HK-2 (cell line): ENCODE data around the gene ASXL2.

Source experiments
- DNase-seq: peaks from one replicate; pipeline ENCODE4 v3.0.0-alpha.2; 2018; ENCODE audit not compliant: unreplicated experiment

The ASXL2 gene

DNA sequence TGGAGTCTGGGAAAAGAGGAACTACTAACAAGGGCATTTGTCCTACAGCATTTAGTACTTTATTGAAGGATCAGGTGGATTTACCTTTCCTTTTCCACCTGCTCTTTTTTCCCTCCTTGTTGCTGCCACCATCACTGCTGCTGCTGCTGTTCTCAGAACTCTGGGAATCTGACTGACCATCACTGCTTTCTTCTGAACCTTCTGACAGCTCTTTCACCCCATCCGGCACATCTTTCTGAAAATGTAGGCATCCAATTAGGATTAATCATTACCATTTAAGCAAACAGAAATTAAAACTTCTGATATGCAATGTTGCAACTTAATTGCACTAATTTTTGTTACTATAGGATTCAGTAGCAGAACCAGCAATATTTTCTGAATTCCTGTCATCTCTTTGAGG lies 79.0 kb downstream of the ASXL2 start:
- DNase-seq: no peak

DNA sequence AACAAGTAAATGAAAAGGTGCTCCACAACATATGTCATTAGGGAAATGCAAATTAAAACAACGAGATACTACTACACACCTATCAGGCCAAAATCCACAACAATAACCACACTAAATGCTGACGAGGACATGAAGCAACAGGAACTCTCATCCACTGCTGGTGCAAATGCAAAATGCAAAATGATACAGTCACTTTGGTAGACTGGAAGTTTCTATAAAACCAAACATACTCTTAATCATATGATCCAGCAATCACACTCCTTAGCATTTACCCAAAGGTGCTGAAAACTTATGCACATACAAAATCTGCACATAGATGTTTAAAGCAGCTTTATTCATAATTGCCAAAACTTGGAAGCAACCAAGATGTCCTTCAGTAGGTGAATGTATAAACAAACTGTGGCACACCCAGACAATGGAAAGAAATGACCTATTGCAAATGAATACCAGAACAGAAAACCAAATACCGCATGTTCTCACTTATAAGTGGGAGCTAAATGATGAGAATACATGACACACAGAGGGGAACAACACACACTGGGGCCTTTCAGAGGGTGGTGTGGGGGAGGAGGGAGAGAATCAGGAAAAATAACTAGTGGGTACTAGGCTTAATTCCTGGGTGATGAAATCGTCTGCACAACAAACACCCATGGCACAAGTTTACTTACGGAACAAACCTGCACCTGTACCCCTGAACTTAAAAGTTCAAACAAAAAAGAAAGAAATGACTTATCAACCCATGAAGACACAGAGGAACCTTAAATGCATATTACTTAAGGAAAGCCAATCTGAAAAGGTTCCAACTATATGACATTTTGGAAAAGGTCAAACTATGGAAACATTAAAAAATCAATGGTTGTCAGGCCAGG lies 80.4 kb downstream of the ASXL2 start:
- no peak for DNase-seq

DNA sequence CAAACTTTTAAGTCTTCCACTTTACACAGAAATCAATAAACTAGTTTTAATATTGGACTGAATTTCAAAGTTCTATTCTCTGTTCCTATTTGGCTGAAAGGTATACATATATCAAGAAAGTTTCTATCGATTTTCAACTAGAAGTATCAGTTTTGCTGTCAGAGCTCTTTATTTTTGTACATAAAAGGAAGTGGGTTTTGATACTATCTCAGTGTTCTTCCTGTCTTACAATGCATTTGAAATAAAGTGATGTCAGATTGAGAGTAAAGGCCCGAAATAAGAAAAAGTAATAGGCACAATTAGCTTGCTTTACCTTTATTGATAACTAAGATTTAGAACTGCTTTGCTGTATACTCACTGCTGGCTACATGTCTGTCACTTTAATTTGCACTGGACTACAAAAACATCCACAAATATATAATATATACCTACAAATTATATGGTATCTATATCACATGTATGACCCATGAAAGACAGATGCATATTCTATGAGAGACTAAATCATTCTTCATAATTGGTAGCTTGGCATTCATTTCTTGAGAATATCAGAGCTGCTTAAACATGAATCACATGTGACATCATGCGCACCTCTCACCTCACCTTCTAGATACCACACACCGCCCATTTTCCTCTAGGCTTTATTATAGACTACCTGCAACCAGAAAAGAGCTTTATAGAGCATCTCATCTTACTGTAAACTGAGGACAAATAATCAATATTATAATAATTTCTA lies 83.6 kb downstream of the ASXL2 start:
- DNase-seq: no peak

DNA sequence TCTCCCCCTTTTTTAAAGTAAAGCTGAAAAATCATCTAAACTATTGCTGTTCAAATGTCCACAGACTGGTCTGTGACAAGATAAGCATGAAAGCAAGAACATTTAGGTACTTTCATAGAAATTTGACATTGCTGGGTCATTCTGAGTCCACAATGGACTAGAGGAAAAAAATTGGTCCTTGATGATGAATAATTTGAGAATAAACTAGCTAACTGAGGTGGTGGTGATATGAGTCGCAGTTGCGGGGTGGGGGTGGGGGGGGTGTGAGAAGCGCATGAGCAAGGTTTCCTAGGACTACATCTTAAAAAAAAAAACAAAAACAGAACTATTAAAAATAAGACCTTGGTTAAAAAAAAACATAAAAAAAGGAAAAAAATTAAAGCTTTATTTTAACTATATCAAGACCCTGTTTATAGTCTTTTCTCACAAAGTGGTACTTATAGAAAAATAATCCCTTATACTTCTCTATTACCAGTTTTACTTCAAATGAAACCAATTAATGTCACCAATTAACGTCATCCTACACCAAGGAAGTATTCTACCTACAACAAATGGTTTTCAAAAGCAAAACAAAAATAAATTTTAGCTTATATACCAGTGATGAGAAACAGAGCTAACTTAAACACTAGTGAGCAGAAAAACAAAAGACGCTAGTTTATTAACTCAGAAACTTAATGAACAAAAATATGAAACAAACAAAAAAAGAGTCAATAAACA lies 88.1 kb downstream of the ASXL2 start:
- no peak for DNase-seq

DNA sequence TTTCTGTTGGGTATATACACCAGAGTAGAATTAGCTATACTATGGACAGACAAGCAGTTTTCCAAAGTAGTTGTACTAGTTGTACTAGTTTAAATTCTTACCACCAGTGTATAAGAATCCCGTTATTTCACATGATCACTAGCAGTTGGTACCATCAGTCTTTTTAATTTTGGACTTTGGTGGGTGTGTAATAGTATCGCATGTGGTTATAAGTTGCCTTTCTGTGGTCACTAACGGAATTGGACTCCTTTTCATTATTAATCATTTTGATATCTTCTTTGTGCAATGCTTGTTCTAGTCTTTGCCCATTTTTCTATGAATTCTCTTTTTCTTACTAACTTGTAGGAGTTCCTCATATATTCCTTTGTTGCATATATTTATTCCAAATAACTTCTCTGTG lies 89.8 kb downstream of the ASXL2 start:
- DNase-seq: no peak

DNA sequence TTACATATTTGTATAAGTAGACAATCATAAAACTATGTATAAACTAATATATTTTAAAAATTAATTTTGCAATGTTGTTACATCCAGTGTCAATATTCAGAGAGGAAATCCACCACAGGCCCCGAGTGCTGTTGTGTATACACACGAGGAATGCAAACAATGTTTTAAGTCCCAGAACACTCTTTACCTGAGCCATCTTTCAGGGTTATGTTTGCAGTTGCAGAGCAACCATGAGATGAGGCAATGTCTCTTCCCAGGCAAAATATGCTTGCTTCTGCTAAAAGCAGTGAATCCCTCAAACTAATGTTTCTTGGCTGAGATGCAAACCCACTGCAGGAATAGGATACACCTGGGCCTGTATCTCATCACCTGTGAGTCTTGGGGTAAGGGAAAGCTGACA lies 91.3 kb downstream of the ASXL2 start:
- DNase-seq: no peak

DNA sequence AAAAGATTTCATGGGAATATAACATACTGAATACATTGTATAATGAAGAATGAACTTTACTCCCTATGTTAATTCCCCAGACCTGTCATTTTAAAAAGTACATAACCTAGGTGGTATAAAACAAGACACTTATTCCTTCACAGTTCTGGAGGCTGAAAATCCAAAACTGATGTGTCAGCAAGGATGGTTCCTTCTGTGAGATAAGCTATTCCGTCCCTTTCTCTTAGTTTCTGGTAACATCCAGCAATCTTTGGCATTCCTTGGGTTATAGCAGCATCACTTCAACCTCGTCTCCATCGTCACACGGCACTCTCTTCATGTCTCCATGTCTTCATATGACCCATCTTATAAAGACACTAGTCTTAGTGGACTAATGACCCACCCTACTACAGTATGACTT lies 93.9 kb downstream of the ASXL2 start:
- no peak for DNase-seq

DNA sequence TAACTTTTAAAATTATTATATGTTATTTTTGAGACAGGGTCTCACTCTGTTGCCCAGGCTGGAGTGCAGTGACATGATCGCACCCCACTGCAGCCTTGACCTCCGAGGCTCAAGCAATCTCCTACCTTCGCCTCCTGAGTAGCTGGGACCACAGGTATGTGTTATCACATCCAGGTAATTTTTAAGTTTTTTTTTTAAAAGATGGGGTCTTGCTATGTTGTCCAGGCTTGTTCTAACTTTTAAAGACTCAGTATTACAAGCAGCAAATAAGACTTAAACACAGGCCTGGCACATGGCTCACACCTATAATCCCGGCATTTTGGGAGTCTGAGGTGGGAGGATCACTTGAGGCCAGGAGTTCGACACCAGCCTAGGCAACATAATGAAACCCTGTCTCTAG lies 101.2 kb downstream of the ASXL2 start:
- no peak for DNase-seq

DNA sequence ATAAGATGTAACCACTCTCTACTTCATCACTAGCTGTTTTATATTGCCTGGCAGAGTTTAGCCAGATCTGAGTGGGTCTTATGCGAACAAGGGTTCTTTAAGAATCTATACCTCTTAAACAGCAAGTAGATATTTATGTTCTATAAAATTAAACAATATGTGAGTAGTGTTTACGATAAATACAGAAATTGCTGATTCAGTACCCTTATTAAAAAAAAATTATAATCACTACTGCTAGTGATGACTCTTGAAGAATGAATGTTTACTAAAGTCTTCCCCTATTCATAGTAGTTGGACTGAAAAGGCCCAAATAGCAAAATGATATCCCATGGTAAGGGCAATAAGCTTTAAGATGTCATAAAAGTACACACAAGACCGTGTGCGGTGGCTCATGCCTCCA lies 106.2 kb downstream of the ASXL2 start:
- DNase-seq: no peak

DNA sequence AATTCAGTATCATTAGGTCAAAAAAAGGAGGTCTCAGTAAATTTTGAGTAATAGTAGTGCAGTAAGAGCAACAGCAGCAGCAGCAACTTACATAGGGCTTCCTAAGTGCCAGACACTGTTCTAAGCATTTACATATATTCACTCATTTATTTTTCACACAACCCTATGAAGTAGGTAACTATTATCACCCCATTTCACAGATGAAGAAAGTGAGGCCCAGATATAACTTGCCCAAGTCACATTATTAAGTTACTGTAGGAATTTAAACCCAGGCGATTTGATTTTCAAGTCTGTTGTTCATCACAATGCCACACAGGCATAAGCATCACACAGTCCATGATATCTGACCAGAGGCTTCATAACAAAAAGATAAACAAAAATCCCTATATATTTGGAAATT lies 114.7 kb downstream of the ASXL2 start:
- DNase-seq: no peak

DNA sequence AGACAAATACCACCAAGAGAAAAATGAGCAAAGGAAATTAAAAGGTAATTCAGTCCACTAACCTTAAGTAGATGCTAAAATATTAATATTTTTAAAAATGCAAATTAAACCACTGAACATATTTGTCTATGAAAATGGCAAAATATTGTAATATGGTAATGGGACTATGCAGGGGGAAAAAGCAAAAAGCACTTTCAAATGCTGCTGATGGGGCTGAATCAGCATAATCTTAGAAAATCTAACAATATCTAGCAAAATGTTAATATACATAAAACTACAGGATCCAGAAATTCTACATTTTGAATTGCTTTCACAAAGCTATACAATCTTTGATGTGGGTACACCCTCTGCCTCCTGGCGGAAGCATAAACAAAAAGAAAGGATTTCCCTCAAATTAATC lies 118.0 kb downstream of the ASXL2 start:
- no peak for DNase-seq

DNA sequence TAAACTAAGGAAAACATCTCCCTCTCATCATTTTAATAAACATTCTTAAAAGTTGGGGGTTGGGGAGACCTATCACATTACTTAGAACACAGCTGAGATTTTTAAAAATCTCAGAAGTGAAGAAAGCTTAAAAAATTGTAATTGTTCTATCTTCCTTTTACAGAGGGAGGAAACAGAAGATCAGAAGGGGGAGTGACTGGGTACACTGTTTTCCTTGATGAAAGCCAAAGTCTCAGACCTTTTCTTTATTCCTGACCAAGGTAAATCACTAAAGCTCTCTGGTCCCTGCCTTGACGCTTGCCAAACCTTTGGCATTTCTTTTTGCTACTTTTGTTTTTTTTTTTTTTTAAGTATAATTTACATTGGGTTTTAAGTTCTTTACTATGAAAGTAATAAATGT lies 119.9 kb downstream of the ASXL2 start:
- no peak for DNase-seq

DNA sequence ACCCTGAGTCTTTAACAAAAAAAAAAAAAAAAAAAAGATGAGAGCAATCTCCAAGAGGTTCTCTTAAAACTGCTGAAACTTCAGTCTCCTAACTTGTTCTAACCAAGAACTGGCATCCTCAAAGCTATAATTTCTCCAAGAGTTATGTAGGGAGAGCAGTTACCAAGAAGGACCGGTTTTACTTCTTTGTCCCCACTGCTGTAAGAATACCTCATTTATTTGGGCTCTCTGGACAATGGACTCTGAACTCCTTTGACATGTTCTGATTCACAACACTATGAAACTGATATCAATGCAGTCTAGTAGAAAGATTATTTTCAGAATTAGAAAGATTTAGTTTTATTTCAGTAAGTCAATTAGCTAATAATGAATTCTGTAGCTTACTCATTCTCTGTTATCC lies 120.4 kb downstream of the ASXL2 start:
- no peak for DNase-seq

DNA sequence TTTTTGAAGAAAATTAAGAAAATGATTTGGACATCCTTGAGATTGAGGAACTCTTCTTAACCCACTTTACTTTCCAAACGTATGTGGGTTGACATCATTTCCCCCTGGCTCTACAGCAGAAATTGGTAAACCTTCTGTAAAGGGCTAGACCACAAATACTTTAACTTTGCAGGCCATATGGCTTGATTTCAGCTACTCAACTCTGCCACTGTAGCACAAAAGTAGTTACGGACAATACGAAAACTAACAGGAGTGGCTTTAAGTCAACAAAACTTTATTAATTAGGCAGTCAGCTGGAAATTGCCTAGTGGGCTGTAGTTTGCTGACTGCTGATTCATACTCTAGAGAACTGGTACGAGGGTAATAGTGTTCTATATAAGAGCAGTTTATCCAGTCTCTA lies 121.8 kb downstream of the ASXL2 start:
- no peak for DNase-seq

DNA sequence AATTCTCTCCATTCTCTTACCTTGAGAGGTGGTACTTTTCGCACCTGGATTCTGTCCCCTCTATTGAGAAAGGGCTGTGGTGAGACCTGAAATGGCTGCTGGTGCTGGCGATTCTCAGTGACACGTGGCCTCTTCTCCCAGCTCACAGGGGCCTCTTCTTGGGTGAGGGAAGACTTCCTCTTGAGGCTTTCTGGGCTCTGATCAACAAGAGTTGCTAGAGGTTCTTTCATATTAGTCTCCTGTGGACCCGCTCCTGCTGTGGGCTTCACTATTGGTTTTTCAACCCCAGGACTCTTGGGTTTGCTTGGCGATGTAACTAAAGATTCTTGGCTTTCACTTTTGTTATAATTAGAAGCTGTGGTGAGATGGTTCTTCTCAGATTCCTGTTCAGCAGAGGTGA lies 128.6 kb downstream of the ASXL2 start:
- DNase-seq: no peak

DNA sequence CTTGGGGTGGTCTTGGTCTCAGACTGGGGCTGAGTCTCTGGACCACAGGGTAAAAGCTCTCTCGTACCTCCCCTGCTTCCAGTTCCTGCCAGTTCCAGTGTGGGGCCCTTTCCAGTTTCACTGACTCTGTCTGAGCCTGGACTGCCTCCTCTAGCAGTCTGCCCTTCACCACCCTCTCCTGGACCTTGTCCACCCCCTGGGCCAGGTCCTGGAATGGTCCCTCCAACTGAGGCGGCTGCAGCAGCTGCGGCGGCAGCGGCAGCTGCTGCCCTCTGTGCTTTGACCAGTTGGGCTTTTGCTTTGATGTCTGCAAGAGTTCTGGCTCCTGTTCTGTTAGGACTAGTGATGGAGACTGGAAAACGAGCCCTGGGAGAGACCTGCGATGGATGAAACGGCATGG lies 134.2 kb downstream of the ASXL2 start:
- DNase-seq: no peak

DNA sequence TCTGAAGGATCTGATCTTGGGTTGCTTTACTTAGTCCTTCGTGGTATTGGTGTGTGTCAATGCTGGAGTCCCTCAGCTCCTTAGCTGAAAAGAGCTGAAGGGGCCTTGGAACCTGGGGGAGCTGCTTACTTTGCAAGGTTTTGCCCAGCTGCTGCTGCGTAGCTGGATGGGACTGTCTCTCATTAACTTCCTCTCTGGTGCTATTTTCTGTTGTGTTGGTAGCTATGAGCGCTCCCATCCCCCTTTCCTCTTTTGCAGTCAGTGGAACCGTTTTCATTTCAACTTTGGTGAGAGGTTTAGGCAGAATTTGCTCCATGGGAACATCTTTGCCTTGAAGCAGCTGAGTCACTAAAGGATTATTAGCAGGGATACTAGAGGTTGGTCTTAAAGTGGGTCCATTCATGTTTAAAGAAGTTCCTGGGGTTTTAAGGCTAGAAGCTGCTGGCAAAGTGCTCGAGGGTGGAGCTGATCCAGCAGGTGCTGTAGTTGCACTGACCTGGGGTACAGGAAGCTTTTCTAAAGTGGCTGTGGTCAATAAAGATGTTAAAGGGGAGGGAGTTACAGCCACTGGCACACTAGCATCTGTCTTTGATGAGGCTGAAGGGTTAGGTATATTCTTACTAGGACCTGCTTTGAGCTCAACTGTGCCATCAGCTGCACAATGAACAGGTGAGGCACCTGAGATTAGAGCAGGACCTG lies 135.0 kb downstream of the ASXL2 start:
- DNase-seq: no peak

DNA sequence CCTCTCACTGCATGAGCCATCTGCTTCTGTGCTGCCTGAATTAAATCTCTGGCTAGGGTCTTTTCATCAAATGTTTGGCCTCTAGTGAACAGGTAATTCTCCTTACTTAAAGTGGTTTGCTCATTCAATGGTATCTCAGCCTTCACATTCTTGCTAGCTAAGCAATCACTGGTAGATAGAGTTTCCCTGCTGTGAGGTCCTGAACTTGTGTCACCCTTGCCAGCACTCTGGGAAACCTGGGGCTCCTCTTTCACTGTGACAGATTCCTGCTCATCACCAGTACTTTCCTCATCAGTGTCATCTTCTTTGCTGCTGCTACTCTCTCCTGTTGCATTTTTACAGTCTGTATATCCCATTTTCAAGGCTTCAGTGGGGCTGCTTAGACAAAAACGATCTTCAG lies 135.8 kb downstream of the ASXL2 start:
- no peak for DNase-seq

DNA sequence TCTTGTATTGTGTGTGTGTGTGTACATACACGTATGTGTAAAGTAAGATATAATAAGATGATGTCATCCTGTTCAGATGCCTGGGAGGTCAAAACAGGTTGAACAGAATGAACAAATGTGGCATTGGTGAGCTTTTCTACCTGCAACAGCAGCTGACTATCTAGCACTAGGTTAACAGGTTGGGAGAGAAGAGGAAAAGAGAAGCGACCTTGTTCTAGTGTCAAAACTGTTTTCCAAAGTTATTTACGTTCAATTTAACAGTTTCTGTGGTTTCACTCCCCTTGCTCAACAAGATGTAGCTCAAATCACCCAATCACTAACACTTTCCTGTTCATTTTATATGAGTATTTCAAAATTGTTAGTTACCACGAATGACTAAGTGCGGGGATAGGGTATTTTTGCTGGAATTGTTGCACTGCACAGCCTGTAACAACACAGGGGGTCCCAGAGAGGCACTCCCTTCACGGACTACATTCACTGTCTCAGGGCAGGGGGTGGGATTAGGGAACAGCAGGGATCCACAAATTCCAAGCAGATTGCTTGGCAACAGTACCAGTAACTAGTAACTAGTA lies 137.4 kb downstream of the ASXL2 start:
- DNase-seq: no peak

DNA sequence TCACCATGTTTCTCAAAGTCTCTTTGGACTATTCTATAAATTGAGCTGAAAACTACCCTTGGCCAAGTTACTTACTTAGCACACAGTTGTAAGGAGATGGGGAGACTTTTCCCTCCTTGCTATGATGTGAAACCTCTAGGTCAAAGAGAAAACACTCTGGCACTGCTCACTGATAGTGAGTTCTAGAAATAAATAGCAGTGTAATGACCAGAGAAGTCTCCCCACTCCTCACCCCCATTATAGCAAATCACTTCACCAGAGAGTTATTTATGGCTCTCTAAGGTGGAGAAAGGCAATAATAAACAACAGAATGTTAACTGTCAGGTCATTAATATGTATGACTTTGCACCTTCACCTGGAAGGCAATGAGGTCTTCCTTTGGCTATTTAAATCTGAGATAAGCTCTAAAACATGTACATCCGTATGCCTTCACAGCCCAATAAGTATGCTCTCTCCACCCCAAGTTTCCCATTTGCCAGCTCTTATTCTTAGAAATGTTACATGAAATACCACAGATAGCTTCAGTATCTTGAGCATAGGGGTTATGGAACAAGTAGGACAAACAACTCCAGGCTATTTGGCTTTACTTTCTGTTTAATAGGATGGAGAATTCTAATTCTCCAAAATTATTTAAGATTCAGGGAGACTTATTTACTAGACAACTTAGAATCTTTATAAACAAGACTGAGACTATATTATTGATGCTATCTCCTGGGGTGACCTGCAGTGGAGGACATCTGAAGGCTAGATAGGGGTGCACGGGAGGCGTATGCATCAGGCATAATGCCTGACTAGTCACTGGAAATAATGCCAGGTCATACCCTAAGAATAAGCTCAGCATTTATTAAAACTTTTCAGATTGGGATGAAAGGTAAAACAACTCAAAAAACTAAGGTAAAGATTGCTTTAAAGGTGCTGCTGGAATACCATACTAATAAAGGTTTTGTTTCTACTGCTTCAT lies 139.6 kb downstream of the ASXL2 start:
- DNase-seq: no peak
